ENCODE data around the gene EP400.
"Not testable (repeated sequence)": the region's sequence is repeated elsewhere in the genome, so short reads cannot be mapped to it uniquely, and the experiment has no call there.

- TF ChIP-seq, protein P1, sequence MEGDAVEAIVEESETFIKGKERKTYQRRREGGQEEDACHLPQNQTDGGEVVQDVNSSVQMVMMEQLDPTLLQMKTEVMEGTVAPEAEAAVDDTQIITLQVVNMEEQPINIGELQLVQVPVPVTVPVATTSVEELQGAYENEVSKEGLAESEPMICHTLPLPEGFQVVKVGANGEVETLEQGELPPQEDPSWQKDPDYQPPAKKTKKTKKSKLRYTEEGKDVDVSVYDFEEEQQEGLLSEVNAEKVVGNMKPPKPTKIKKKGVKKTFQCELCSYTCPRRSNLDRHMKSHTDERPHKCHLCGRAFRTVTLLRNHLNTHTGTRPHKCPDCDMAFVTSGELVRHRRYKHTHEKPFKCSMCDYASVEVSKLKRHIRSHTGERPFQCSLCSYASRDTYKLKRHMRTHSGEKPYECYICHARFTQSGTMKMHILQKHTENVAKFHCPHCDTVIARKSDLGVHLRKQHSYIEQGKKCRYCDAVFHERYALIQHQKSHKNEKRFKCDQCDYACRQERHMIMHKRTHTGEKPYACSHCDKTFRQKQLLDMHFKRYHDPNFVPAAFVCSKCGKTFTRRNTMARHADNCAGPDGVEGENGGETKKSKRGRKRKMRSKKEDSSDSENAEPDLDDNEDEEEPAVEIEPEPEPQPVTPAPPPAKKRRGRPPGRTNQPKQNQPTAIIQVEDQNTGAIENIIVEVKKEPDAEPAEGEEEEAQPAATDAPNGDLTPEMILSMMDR (conservative IDR thresholded peaks at IDR 0.05): not testable (repeated sequence)
- TF ChIP-seq ZFX (IDR thresholded peaks at IDR 0.05): not testable (repeated sequence)
These were observed 11.0 kb downstream of the EP400 start for GRCh38 chr12:131960590-131961325.
